ENCODE measurements around the gene ADAMTS14. TPM values are rescaled to one million over a fixed set of nuclear protein-coding genes. Genes with fewer than 3 reads are reported as not detected.

ADAMTS14 gene
- total RNA-seq, 2 donors from 2014 or later = 0.24 to 0.37 TPM

DNA sequence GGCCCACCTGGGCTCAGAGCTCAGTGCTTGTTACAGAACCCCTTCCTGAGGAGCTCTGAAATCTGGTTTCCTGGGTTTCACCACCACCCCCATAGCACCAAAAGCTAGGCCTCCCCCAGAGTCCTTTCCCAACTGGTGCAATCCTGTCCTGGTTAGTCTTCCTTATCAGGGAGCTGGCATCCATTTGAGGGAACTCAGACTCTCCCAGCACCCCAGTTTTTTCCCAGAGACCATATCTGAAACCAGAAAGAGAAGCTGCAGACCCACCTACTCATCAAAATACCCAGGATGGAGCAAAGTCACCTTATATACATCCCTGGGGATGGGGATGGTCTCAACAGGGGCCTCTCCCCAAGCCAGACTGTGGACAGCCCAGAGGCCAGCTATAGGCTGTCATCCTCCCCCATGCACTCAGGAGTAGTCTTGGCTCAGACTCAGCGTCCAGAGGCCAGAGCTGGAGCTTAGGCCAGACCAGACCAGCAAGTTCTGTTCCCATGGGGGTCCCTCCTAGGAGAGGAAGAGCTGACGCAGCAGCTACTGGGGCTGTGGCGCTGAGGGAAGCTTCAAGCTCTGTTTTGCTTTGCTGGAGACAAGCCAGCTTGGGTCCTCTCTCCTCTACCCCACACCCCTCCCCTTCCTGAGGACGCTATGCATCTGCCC is 109.9 kb downstream of the ADAMTS14 start:
- DNase-seq (no peak), ATAC-seq (replicated peaks in 1 of 2) (no peak)
- Mint-ChIP-seq H3K27ac (no peak overlapping the region), H3K36me3 (ENCODE audit: insufficient read depth in 2 of 2) (no peaks in the 10 kb centered on the region), H3K4me1 (ENCODE audit: low read depth) (peaks cover 13% of the 10 kb centered on the region), H3K27me3 (ENCODE audit: low read depth) (no peaks in the 10 kb centered on the region), H3K9me3 (no peaks in the 10 kb centered on the region), H3K4me3 (no peak overlapping the region)

GRCh38 chr10:70782746-70783680 is 110.7 kb downstream of the ADAMTS14 start:
- Mint-ChIP-seq H3K27ac (no peak overlapping the region), H3K36me3 (ENCODE audit: insufficient read depth in 2 of 2) (no peaks in the 10 kb centered on the region), H3K9me3 (no peaks in the 10 kb centered on the region), H3K4me1 (ENCODE audit: low read depth) (peaks cover 17% of the 10 kb centered on the region), H3K27me3 (ENCODE audit: low read depth) (no peaks in the 10 kb centered on the region), H3K4me3 (no peak overlapping the region)
- ATAC-seq (replicated peaks in 1 of 2) = no peak
- DNase-seq = no peak

DNA sequence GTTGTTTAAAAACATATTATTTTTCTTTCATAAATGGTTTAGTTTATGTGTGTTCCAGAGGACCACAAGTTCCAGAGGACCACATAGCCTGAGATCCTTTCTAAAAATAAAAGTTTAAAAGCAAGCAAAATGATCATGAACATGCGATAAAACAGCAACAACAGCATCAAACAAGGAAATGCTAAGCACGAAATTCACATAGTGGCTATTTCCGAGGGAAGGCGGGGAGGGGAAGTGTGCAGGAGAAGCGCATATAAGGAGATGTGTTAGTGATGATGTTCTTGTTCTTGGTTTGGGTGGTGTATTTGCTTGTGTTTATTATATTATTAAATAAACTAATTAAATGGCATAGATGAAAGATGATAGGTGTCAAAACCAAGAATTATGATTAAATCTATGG is 111.7 kb downstream of the ADAMTS14 start:
- Mint-ChIP-seq H3K27me3 (ENCODE audit: low read depth) (peaks cover 9% of the 10 kb centered on the region), H3K4me1 (ENCODE audit: low read depth) (peaks cover 17% of the 10 kb centered on the region), H3K36me3 (ENCODE audit: insufficient read depth in 2 of 2) (no peaks in the 10 kb centered on the region), H3K27ac (no peak overlapping the region), H3K9me3 (no peaks in the 10 kb centered on the region), H3K4me3 (no peak overlapping the region)
- DNase-seq (no peak), ATAC-seq (replicated peaks in 1 of 2) (no peak)

DNA sequence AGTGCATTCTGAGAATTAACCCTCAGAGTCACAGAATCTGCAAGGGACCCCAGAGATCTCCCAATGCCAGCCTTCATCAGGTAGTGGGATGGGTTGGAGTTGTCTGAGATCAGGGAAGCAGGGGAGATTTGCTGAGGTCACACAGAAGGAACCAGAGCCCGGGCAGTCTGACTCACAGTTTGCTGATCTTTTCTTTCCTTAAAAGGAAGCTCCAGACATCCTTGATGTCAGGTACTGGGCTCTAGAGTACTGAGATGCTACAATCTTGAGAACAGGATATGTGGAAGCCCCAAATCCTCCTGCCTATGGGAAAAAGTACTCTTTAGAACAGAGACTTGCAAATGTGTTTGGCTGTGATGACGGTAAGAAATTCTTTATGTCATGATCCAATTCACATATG is 112.2 kb downstream of the ADAMTS14 start:
- H3K27ac Mint-ChIP-seq = no peak overlapping the region
- no peaks in the 10 kb centered on the region for H3K36me3 Mint-ChIP-seq (ENCODE audit: insufficient read depth in 2 of 2)
- no peaks in the 10 kb centered on the region for H3K9me3 Mint-ChIP-seq
- ATAC-seq (replicated peaks in 1 of 2) (no peak), DNase-seq (no peak)
- peaks cover 17% of the 10 kb centered on the region for H3K4me1 Mint-ChIP-seq (ENCODE audit: low read depth)
- peaks cover 11% of the 10 kb centered on the region for H3K27me3 Mint-ChIP-seq (ENCODE audit: low read depth)
- no peak overlapping the region for H3K4me3 Mint-ChIP-seq

GRCh38 chr10:70785190-70785589 is 112.9 kb downstream of the ADAMTS14 start, which contains the start of gene TBATA:
Gene TBATA (minus strand): TSS chr10:70785377. CDS start chr10:70783379, 1,998 bp downstream.
- peaks cover 11% of the 10 kb centered on the region for H3K27me3 Mint-ChIP-seq (ENCODE audit: low read depth)
- DNase-seq (no peak), ATAC-seq (replicated peaks in 1 of 2) (no peak)
- H3K36me3 Mint-ChIP-seq (ENCODE audit: insufficient read depth in 2 of 2) = no peaks in the 10 kb centered on the region
- H3K27ac Mint-ChIP-seq = no peak within 1 kb of the TSS
- no peak within 1 kb of the TSS for H3K4me3 Mint-ChIP-seq
- peaks cover 17% of the 10 kb centered on the region for H3K4me1 Mint-ChIP-seq (ENCODE audit: low read depth)
- H3K9me3 Mint-ChIP-seq = no peaks in the 10 kb centered on the region

DNA sequence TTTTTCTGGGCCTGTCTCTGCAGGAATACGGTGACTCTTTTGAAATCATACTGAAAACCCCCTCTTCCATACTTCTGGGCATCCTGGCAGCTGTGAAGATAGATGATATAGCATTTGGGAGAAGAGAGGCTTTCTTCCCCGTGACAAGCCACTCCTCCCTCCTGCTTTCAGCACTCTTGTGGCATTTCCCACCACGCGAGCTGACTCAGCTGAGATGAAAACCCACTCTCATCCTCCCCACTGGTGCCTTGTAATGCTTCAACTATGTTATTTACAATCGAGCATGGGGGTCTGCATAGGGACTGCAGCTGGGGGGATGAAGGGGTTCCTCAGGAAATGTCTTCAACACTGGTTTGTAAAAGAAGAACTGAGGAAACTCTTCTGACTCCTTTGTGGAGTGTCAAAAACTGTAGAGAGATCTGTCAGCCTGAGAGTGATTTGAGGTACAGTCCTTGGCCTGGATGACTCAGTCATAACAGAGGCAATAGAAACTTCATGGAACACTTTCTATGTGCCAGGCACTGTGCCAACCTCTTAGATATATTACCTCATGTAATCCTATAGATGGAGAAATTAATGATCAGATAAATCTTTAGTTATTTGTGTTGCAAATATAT is 114.6 kb downstream of the ADAMTS14 start:
- H3K4me1 Mint-ChIP-seq (ENCODE audit: low read depth) = peaks cover 17% of the 10 kb centered on the region
- peak overlapping the region; percentile 10 to 19 for H3K4me3 Mint-ChIP-seq
- H3K27me3 Mint-ChIP-seq (ENCODE audit: low read depth) = peaks cover 25% of the 10 kb centered on the region
- H3K27ac Mint-ChIP-seq = no peak overlapping the region
- no peaks in the 10 kb centered on the region for H3K36me3 Mint-ChIP-seq (ENCODE audit: insufficient read depth in 2 of 2)
- ATAC-seq (replicated peaks in 1 of 2) = peak; percentile 86 to 89
- peak; percentile 15 to 38 for DNase-seq
- no peaks in the 10 kb centered on the region for H3K9me3 Mint-ChIP-seq

DNA sequence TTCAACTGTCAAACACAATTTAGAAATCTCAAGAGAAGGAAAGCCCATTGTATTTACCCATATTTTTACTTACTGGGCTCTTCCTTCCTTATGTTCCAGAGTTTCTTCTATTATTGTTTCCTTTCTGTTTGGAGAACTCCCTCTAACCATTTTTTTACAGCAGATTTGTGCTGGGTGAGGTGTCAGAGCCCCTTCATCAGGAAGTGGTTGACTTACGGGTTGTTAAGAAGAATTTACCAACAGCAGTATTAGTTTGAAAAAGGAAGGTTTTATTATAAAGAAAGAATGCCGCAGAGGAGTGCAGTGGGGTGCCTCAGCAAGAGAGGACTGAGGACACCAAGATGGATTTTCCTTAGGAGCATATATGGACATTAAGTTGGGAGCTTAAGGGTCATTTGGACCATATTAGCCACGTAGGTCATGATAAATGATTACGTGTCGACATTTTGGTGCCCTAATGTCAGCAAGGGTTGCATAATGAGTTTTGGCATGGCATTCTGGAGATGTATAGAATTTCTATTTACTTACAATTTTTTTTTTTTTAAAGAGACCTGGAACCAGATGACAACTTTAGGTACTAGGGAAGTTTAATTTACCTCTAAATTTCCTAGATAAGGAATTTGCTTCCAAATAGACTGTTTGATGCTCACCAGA is 119.2 kb downstream of the ADAMTS14 start:
- ATAC-seq (replicated peaks in 1 of 2) (no peak), DNase-seq (no peak)
- no peak overlapping the region for H3K27ac Mint-ChIP-seq
- peaks cover under 1% of the 10 kb centered on the region in 2 donors for H3K9me3 Mint-ChIP-seq
- H3K4me3 Mint-ChIP-seq = no peak overlapping the region
- peaks cover 11% of the 10 kb centered on the region for H3K4me1 Mint-ChIP-seq (ENCODE audit: low read depth)
- H3K27me3 Mint-ChIP-seq (ENCODE audit: low read depth) = peaks cover 27% of the 10 kb centered on the region
- peaks cover under 1% of the 10 kb centered on the region in 2 donors for H3K36me3 Mint-ChIP-seq (ENCODE audit: insufficient read depth in 2 of 2)

- Mint-ChIP-seq H3K27me3 (ENCODE audit: low read depth) (peaks cover 37% of the 10 kb centered on the region), H3K9me3 (peaks cover 3 to 7% of the 10 kb centered on the region in 2 donors), H3K36me3 (ENCODE audit: insufficient read depth in 2 of 2) (peaks cover 2% of the 10 kb centered on the region in 2 donors), H3K4me1 (ENCODE audit: low read depth) (no peaks in the 10 kb centered on the region), H3K27ac (no peak overlapping the region), H3K4me3 (no peak overlapping the region)
- ATAC-seq (replicated peaks in 1 of 2) (no peak), DNase-seq (no peak)
These were observed 123.3 kb downstream of the ADAMTS14 start for GRCh38 chr10:70795613-70796012.

DNA sequence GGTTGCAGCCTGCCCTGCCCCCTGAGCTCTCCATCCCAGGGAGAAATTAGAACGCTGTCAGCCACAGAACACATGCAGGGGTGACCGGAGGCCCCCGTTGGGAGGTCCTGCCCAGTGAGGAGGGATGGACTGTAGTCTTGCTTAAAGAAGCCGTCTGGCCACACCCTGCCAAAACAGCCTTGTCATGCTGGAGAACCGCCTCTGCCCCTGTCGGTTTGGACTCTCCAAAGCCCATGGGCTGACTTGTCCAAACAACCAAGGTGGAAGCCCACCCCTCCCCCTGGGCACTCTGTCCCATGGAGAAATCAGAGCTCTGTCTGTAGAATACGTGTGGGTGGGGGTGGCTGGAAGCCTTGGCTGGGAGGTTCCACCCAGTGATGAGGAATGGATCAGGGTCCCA is 125.5 kb downstream of the ADAMTS14 start:
- H3K36me3 Mint-ChIP-seq (ENCODE audit: insufficient read depth in 2 of 2) = peaks cover 2% of the 10 kb centered on the region in 2 donors
- ATAC-seq (replicated peaks in 1 of 2) (no peak), DNase-seq (no peak)
- no peak overlapping the region for H3K27ac Mint-ChIP-seq
- peaks cover 27% of the 10 kb centered on the region for H3K27me3 Mint-ChIP-seq (ENCODE audit: low read depth)
- no peak overlapping the region for H3K4me3 Mint-ChIP-seq
- H3K9me3 Mint-ChIP-seq = peaks cover 3 to 7% of the 10 kb centered on the region in 2 donors
- H3K4me1 Mint-ChIP-seq (ENCODE audit: low read depth) = no peaks in the 10 kb centered on the region

- ATAC-seq (replicated peaks in 1 of 2) (no peak), DNase-seq (no peak)
- Mint-ChIP-seq H3K36me3 (ENCODE audit: insufficient read depth in 2 of 2) (peaks cover 2% of the 10 kb centered on the region in 2 donors), H3K27ac (no peak overlapping the region), H3K4me3 (no peak overlapping the region), H3K4me1 (ENCODE audit: low read depth) (no peaks in the 10 kb centered on the region), H3K9me3 (peaks cover 3 to 7% of the 10 kb centered on the region in 2 donors), H3K27me3 (ENCODE audit: low read depth) (peaks cover 27% of the 10 kb centered on the region)
These were observed 126.8 kb downstream of the ADAMTS14 start for GRCh38 chr10:70799124-70799523.

DNA sequence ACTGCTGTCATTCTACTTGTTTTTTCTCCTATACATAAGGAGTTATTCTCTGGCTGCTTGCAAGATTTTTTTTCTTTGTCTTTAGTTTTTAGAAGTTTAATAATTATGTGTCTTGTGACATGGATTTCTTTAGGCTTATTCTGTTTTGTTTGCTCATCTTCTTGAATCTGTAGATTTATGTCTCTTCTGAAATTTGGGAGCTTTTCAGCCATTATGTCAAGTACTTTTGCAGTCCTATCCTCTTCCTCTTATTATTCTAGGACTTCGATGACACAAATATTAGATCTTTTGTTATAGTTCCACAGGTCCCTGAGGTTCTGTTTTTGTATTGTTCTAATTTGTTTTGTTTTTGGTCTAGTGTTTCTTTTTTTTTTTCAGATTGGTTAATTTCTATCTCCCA is 129.5 kb downstream of the ADAMTS14 start:
- no peak overlapping the region for H3K4me3 Mint-ChIP-seq
- DNase-seq (no peak), ATAC-seq (replicated peaks in 1 of 2) (no peak)
- H3K27me3 Mint-ChIP-seq (ENCODE audit: low read depth) = peaks cover 21% of the 10 kb centered on the region
- peaks cover 0 to 3% of the 10 kb centered on the region in 2 donors for H3K9me3 Mint-ChIP-seq
- H3K27ac Mint-ChIP-seq = no peak overlapping the region
- no peaks in the 10 kb centered on the region for H3K36me3 Mint-ChIP-seq (ENCODE audit: insufficient read depth in 2 of 2)
- H3K4me1 Mint-ChIP-seq (ENCODE audit: low read depth) = no peaks in the 10 kb centered on the region

DNA sequence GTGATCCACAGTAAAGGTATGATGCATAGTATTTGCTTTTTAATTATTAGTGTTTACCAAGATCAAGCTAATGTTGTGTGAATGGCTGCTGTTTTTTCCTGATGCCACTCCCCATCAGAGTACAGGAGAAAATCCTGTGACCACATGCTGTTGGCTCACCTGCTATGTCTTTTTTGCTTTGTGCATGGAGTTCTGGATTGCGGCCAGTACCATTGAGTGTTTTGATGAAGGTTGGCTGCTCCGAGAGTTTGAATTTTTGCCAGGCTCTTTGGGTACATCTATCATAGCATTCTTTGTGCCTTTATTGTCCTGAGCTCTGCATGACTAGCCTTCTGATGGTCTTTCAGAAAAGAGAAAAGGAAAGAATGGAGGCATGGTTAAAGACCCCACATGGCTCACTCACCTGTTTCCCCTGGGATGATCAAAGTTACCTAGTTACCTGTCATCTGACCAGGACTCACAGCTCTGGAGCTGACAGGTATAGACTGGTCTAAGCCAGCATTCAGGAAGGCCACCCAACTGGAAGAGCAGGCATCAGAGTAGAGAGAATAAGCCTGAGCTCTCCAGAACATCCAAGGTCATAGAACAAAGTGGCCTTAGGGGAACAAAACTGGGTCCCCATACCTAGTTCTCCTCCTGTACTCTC is 131.6 kb downstream of the ADAMTS14 start:
- Mint-ChIP-seq H3K27me3 (ENCODE audit: low read depth) (peaks cover 19% of the 10 kb centered on the region), H3K9me3 (no peaks in the 10 kb centered on the region), H3K27ac (no peak overlapping the region), H3K36me3 (ENCODE audit: insufficient read depth in 2 of 2) (no peaks in the 10 kb centered on the region), H3K4me3 (no peak overlapping the region), H3K4me1 (ENCODE audit: low read depth) (no peaks in the 10 kb centered on the region)
- DNase-seq = no peak
- ATAC-seq (replicated peaks in 1 of 2) = no peak
